SW480 (cell line): ENCODE results near the gene CCDC178.
"Not testable (repeated sequence)": the region's sequence is repeated elsewhere in the genome, so short reads cannot be mapped to it uniquely, and the experiment has no call there.

Experiments
- DNase-seq: peaks from one replicate; pipeline ENCODE4 v3.0.0-alpha.2; 2016; ENCODE audit warnings: low spot score

The CCDC178 gene

GRCh38 chr18:33440060-33441043 is at the start of gene CCDC178:
Gene CCDC178, minus strand, starts transcription at chr18:33440721. Its CDS starts 28,633 bp downstream, at chr18:33412088.
- no peak for DNase-seq

GRCh38 chr18:33483908-33484307 is 43.4 kb upstream of the CCDC178 start:
- DNase-seq: no peak

GRCh38 chr18:33472509-33472908 is 32.0 kb upstream of the CCDC178 start:
- no peak for DNase-seq

GRCh38 chr18:33470216-33470615 is 29.7 kb upstream of the CCDC178 start:
- no peak for DNase-seq

GRCh38 chr18:33469699-33470098 is 29.2 kb upstream of the CCDC178 start:
- DNase-seq: no peak

- no peak for DNase-seq
These were observed 27.0 kb upstream of the CCDC178 start for GRCh38 chr18:33467531-33467930.

- DNase-seq: no peak
These were observed 26.3 kb upstream of the CCDC178 start for GRCh38 chr18:33466822-33467221.

- DNase-seq: no peak
These were observed 20.2 kb upstream of the CCDC178 start for GRCh38 chr18:33460681-33461080.

- DNase-seq: no peak
These were observed 19.1 kb upstream of the CCDC178 start for GRCh38 chr18:33459612-33460011.

GRCh38 chr18:33446604-33447003 is 6.1 kb upstream of the CCDC178 start:
- DNase-seq: no peak

- no peak for DNase-seq
These were observed 4.2 kb upstream of the CCDC178 start for GRCh38 chr18:33444709-33445108.

- no peak for DNase-seq
These were observed 7.7 kb downstream of the CCDC178 start for GRCh38 chr18:33432857-33433256.

- DNase-seq: no peak
These were observed 13.0 kb downstream of the CCDC178 start for GRCh38 chr18:33427549-33427948.

- DNase-seq: no peak
These were observed 16.1 kb downstream of the CCDC178 start for GRCh38 chr18:33424266-33424946.

- DNase-seq: no peak
These were observed 19.3 kb downstream of the CCDC178 start for GRCh38 chr18:33421225-33421624.

- peak; percentile 0 for DNase-seq
These were observed 36.2 kb downstream of the CCDC178 start for GRCh38 chr18:33404244-33404873.

GRCh38 chr18:33398939-33399338 is 41.6 kb downstream of the CCDC178 start:
- not testable (repeated sequence) for DNase-seq

GRCh38 chr18:33375829-33376228 is 64.7 kb downstream of the CCDC178 start:
- DNase-seq: no peak

GRCh38 chr18:33372442-33372841 is 68.1 kb downstream of the CCDC178 start:
- no peak for DNase-seq

- DNase-seq: no peak
These were observed 70.6 kb downstream of the CCDC178 start for GRCh38 chr18:33369711-33370449.

GRCh38 chr18:33356735-33357134 is 83.8 kb downstream of the CCDC178 start:
- DNase-seq: no peak

GRCh38 chr18:33355756-33356155 is 84.8 kb downstream of the CCDC178 start:
- no peak for DNase-seq
